GM12801 (cell line): ENCODE measurements around the gene F10.

Source experiments
- TF ChIP-seq, protein P1 (sequence below): IDR thresholded peaks from one replicate; pipeline ENCODE4 v1.5.1; 2011; ENCODE audit warnings: control low read depth; ENCODE audit not compliant: insufficient read length; ENCODE audit errors: extremely low read depth

Gene F10

DNA sequence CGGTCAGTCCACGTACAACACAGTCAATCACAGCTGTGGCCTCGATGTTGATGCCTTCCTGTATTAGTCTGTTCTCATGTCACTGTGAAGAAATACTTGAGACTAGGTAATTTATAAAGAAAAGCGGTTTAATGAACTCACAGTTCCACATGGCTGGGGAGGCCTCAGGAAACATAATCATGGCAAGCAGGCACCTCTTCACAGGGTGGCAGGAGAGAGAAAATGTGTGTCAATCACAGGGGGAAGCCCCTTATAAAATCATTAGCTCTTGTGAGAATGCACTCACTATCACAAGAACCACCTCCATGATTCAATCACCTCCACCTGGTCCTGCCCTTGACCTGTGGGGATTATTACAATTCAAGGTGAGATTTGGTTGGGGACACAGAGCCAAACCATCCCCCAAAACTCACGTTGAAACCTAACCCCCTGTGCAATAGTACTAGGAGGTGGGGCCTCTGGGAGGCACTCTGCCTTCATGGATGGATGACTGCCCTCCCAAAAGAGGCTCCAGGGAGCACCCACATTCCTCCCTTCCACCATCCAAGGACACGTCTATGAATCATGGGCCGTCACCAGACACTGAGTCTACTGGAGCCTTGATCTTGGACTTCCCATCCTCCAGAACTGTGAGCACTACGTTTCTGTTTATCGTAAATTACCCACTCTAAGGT lies 33.5 kb downstream of the F10 start:
- TF ChIP-seq, protein P1, sequence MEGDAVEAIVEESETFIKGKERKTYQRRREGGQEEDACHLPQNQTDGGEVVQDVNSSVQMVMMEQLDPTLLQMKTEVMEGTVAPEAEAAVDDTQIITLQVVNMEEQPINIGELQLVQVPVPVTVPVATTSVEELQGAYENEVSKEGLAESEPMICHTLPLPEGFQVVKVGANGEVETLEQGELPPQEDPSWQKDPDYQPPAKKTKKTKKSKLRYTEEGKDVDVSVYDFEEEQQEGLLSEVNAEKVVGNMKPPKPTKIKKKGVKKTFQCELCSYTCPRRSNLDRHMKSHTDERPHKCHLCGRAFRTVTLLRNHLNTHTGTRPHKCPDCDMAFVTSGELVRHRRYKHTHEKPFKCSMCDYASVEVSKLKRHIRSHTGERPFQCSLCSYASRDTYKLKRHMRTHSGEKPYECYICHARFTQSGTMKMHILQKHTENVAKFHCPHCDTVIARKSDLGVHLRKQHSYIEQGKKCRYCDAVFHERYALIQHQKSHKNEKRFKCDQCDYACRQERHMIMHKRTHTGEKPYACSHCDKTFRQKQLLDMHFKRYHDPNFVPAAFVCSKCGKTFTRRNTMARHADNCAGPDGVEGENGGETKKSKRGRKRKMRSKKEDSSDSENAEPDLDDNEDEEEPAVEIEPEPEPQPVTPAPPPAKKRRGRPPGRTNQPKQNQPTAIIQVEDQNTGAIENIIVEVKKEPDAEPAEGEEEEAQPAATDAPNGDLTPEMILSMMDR, result no peak

DNA sequence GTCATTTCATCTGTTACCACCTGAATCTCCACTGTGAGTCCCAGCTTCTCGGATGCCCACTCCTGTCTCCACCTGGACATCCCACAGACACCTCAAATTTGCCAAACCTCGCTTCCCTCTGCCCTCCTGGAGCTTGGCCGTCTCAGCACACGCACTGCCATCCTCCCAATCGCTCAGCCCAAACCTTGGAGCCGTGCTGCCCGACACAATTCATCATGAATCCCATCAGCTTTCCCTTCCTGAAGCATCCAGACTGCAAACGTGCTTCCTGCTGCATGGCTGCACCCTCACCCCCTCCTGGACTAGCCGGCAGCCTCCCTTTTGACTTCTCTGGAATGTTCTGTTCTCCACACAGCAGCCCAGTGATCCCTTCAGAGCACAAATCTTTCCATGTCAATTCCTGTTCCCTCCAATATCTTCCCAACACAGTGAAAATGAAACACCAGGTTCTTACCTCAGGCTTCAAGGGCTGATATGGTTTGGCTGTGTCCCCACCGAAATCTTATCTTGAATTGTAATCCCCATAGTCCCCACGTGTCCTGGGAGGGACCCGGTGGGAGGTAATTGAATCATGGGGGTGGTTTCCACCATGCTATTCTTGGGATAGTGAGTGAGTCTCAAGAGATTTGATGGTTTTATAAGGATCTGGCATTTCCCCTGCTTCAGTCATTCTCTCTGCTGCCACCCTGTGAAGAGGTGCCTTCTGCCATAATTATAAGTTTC lies 34.8 kb downstream of the F10 start:
- TF ChIP-seq, protein P1, result no peak

DNA sequence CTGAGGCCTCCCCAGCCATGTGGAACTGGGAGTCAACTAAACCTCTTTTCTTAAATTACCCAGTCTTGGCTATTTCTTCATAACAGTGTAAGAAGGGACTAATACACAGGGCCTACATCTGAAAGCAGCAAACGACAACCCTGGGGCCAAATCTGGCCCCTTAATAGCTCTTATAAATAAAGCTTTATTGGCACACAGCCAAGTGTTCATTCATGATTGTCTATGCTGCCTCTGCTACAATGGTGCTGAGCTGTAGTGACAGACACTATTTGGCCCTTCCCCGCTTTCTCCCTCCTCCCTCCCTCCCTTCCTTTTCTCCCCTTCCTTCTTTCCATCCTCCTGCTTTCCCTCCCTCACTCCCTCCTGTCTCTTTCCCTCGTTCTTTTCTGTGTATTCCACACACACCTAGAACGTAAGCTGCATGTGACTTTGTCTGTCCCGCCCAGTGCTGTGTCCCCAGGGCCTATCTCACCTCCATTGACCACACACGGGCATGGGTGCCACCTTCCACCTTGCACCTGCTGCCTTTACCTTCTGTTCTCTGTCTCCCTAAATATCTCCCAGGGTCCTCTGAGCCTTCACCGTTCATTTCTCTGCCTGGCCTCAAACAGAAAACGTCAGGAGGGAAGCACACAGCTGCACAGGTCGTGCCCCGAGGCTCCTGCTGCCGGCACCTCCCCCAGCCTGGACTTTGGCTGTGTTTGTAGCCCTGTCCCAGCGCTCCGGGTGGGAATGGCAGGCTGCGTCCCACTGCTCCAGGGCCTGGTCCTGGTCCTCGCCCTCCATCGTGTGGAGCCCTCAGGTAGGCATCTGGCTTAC lies 35.5 kb downstream of the F10 start, which contains the start of gene PROZ:
Gene PROZ, plus strand, starts transcription at position 720 of the 819 bp plus-strand sequence. Its CDS starts 13 bp downstream, at position 733.
- TF ChIP-seq, protein P1, result no peak

DNA sequence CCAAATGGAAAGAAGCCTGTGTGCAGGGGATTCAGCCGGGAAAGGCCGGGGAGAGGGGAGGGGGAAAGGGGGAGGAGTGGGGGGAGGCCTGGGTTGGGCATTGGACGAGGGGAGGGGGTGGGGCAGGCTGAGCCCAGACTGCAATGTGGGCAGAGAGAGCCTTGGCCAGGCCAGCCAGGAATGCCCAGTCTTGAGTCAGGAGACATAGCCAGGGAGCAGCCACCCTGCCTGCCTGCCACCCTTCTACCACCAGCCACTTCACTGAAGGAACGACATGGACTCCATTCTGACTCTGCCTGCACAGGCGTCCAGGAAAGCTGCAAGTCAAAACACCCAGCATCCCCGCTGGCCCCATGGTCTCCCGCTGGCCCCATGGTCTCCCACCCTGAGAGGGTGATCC lies 36.3 kb downstream of the F10 start:
- TF ChIP-seq, protein P1, result no peak

DNA sequence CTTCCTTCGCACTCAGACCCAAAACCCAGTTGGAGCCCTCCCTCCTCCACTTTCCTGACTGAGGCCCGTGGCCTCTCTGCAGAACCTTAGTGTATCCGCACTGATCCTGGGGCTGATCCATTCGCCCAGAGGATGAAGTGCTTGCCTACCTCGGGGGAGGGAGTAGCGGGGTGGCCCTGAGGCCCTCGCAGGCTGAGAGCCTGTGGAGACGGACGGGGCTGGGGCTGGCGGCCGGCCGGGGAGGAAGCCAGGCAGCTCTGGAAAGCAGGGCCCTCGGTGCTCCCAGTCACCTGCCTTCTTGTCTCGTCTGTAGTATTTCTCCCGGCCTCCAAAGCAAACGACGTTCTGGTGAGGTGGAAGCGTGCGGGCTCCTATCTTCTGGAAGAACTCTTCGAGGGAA lies 37.1 kb downstream of the F10 start:
- TF ChIP-seq, protein P1, result no peak

DNA sequence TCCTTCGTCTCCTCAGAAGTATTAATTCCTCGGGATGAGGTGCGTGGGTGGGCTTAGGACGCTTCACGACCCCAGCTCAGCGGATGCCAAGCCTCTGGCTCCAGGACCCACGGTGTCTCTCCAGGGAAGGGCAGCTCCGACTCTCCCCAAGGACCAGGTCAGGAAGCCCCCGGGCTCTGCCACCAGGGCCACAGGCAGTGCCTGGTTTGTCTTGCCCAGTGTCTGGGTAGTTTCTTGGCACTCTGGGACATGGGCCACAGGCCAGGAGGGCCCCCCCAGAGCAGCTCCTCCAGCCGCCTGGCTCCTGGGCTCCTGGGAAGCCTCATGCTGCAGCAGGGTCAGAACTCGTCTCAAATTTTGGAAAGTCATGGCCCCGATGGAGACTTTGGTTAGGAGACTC lies 38.4 kb downstream of the F10 start:
- TF ChIP-seq, protein P1, result no peak

DNA sequence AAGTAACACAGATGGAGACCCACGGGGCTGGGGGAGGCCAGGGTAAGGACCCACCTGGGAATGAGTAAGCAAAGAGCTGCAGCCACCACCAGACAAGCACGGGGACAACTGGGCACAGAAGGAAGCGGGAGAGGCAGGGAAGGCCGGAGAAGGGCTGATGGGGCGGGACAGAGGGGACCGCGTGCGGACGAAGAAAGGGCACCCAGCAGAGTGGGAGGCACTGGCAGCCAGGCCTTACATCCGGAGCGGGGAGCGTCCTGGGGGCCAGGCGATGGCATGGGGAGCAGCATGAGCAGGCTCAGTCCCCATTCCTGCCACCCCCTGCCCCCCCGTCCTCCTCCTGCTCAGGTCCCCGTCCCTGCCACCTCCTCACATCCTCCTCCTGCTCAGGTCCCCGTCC lies 38.8 kb downstream of the F10 start:
- TF ChIP-seq, protein P1, result no peak
